Loucy (cell line): ENCODE measurements around the gene MTHFD2L.

Experiments
- CTCF ChIP-seq: fragments of 200-600 bp; sonication (generic); conservative IDR thresholded peaks from 2 replicates; pipeline ENCODE4 v1.5.1; 2014; ENCODE audit warnings: mild to moderate bottlenecking, antibody characterized with exemption, low read length
- EZH2phosphoT487 ChIP-seq: fragments of 200-600 bp; IDR thresholded peaks from 2 replicates; pipeline ENCODE4 v1.6.1; 2018; ENCODE audit warnings: antibody characterized with exemption, mild to moderate bottlenecking, moderate library complexity, borderline replicate concordance

GRCh38 chr4:74134500-74134852, 23.4 kb upstream of the MTHFD2L start:
- TF ChIP-seq CTCF (no peak), EZH2phosphoT487 (no peak)
